Measurements from ENCODE around the gene ZNF804A.

ZNF804A gene

DNA sequence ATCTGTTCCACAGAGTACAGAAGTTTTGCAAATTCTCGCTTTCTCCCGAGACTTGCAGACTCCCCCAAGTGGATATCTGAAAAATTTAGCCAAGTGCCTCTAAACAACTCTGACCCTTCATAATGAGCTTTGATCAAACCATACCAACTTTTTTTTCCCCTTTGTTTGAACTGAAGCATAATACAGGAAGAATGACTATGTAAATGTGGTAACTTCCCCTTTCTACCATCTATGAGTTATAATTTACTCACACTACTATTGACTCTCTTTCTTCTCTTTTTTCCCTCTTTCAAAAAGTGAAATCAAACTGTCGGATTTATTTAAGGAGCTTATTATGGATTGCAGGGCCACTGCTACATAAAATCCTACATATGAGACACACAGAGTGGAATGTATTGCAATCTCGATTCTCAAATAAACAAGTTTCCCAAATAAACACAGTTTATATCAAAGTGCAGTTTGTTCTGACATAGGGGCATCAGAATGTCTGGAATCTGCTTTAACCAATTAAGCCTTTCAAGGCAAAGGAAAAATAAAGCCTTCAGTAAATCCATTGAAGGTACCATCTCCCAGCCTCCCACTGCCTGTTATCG, 1.4 kb upstream of the ZNF804A start:
- H3K4me3 Mint-ChIP-seq, result no peak overlapping the region
- H3K27ac Mint-ChIP-seq, result no peak overlapping the region
- peaks cover 20% of the 10 kb centered on the region for H3K4me1 Mint-ChIP-seq
- no peak for DNase-seq
- H3K27me3 Mint-ChIP-seq, result peaks cover 58% of the 10 kb centered on the region
- peaks cover 0 to 8% of the 10 kb centered on the region in 2 donors for H3K9me3 Mint-ChIP-seq
- no peak for ATAC-seq

- peak; percentile 29 for ATAC-seq
Measured at GRCh38 chr2:184597571-184597991, 748 bp upstream of the ZNF804A start.

DNA sequence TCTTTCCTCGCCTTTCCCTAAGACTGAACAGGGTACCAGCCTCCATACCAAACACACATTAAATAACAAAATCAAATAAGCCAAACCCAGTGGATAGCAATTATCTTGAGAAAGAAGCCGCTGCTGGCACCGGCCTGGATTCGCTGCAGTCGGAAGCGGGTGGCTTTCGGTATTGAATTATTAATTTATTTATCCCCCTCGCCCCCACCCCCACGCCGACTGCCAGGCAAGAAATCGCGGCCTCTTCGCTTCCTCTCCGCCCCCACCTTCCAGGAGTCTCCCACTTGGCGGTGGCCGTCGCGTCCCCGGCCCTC, 370 bp upstream of the ZNF804A start:
- Mint-ChIP-seq H3K27ac (no peak overlapping the region), H3K4me3 (peak overlapping the region; percentile 33 to 53), H3K27me3 (peaks cover 58% of the 10 kb centered on the region), H3K9me3 (peaks cover 0 to 2% of the 10 kb centered on the region in 2 donors), H3K4me1 (peaks cover 20% of the 10 kb centered on the region)
- DNase-seq, result peak in 1 of 2 donors; percentile 7
- ATAC-seq, result no peak

More at GRCh38 chr2:184597571-184597991, 748 bp upstream of the ZNF804A start:
- Mint-ChIP-seq H3K27ac (no peak overlapping the region), H3K4me1 (peaks cover 20% of the 10 kb centered on the region), H3K27me3 (peaks cover 58% of the 10 kb centered on the region), H3K4me3 (peak overlapping the region; percentile 33 to 53), H3K9me3 (peaks cover 0 to 5% of the 10 kb centered on the region in 2 donors)
- DNase-seq, result no peak

DNA sequence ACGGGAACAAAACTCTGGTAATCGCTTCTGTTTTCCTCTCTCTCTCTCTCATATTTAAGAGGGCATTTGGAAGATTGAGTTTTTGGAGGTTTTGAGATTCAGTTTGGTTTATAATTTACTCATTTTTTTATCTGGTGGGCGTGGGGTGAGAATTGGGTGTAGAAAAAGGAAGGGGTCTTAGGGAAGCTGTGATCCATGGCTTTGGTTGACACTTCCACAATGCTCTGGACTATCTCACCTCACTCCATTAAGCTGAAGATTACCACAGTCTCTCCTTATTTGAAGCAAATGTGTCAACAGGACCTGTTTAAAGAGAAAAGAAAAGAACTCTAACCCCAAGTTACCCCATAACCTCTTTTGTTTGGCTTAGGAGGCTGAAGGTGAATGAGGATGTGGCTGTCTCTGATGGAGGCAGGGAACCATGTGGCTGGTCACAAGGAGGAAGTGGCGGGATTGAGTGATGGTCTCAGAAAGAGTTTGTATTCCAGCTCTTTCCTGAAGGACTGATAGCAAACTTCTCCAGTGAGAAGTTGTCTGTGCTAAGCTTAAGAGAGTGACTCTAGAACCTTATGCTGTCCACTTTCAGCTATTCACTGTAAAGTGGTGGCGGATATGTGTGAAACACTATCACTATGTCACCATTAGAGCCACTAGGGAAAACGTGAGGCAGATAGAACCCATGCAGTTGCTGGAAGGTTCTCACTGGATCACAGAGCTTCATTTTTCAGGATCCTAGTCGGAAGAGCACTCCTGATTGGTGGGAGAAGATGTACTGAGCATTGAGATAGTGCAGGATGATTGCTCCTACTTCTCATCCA, 934 bp downstream of the ZNF804A start:
- H3K4me3 Mint-ChIP-seq, result peak overlapping the region; percentile 62 to 65
- H3K27me3 Mint-ChIP-seq, result peaks cover 58% of the 10 kb centered on the region
- DNase-seq (no peak), ATAC-seq (no peak)
- no peak overlapping the region for H3K27ac Mint-ChIP-seq
- no peaks in the 10 kb centered on the region for H3K9me3 Mint-ChIP-seq
- peaks cover 20% of the 10 kb centered on the region for H3K4me1 Mint-ChIP-seq

DNA sequence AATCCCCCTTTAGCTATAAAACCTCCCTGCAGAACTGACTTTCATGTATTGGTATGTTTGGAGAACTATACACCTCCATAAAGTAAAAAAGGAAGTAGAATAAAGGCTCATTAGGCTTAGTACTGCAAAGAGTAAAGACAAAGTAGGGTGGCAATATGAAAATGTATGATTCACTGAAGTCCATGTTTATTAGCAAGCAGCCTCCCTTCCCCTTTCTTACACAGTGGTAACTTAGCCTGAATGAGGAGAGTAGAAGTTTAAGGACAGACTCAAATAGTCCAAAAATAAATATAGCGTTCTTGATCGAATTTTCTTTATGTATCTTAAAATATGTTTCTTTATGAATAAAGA, 1.5 kb downstream of the ZNF804A start:
- H3K4me1 Mint-ChIP-seq, result peaks cover 20% of the 10 kb centered on the region
- DNase-seq (no peak), ATAC-seq (no peak)
- H3K4me3 Mint-ChIP-seq, result no peak overlapping the region
- H3K9me3 Mint-ChIP-seq, result no peaks in the 10 kb centered on the region
- H3K27ac Mint-ChIP-seq, result no peak overlapping the region
- H3K27me3 Mint-ChIP-seq, result peaks cover 54% of the 10 kb centered on the region

DNA sequence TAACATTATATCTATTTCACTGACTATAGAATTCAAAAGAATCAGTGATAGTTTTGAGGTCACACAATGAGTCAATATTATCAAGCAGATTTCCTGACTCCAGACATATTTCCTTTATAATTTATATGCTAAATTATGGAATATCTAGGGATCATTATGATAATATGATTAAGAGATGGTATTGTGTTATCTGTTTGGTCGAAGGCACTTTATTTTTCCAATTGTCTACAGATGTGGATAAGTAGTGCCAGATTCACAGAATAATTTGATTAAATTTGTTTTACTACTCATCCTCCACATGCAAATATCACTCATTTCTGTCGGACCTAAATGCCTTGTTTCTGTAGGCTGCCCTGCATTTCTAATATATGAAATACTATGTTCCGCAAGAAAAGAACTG, 4.4 kb downstream of the ZNF804A start:
- H3K27me3 Mint-ChIP-seq, result peaks cover 30% of the 10 kb centered on the region
- no peak for ATAC-seq
- no peak overlapping the region for H3K4me3 Mint-ChIP-seq
- H3K9me3 Mint-ChIP-seq, result no peaks in the 10 kb centered on the region
- H3K4me1 Mint-ChIP-seq, result peaks cover 10% of the 10 kb centered on the region
- no peak overlapping the region for H3K27ac Mint-ChIP-seq
- DNase-seq, result no peak

DNA sequence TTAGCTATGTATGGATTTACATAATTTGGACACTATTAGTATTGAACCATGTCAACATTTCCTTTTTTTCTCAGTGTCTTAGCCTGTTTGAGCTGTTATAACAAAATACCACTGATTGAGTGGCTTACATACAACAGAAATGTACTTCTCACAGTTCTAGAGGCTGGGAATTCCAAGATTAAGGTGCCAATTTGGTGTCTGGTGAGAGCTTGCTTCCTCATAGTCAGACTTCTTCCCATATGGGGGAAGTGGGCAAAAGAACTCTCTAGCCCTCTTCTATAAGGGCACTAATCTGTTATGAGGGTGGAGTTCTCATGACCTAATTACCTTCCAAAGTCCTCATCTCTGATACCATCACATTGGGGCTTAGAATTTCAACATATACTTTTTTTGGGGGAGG, 12.6 kb downstream of the ZNF804A start:
- Mint-ChIP-seq H3K27me3 (no peaks in the 10 kb centered on the region), H3K27ac (no peak overlapping the region), H3K4me3 (no peak overlapping the region), H3K9me3 (no peaks in the 10 kb centered on the region), H3K4me1 (no peaks in the 10 kb centered on the region)
- ATAC-seq, result no peak
- DNase-seq, result no peak

GRCh38 chr2:184611361-184612085, 13.2 kb downstream of the ZNF804A start:
- H3K4me3 Mint-ChIP-seq, result no peak overlapping the region
- ATAC-seq (no peak), DNase-seq (no peak)
- H3K9me3 Mint-ChIP-seq, result no peaks in the 10 kb centered on the region
- no peaks in the 10 kb centered on the region for H3K4me1 Mint-ChIP-seq
- H3K27ac Mint-ChIP-seq, result no peak overlapping the region
- no peaks in the 10 kb centered on the region for H3K27me3 Mint-ChIP-seq

GRCh38 chr2:184620367-184620766, 22.0 kb downstream of the ZNF804A start:
- Mint-ChIP-seq H3K4me1 (no peaks in the 10 kb centered on the region), H3K27me3 (no peaks in the 10 kb centered on the region), H3K4me3 (no peak overlapping the region), H3K27ac (no peak overlapping the region), H3K9me3 (no peaks in the 10 kb centered on the region)
- DNase-seq, result no peak
- no peak for ATAC-seq

DNA sequence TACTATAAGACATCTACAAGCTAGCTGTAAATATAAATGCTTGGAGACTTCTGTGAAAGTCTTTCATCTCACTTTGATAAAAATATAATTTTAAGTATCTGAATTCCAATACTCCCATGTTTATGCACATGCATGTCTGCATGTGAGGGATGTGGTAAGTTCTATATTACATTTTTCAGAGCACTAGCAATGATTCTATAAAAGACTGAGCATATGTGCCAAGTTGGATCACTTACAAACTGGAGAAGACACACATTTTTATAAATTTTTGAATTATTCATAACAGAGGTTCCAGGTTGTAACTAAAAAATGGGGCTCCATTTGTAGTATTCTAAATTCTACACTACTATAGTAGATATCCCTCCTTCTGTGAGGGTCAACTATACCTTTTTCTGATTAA, 26.0 kb downstream of the ZNF804A start:
- H3K27ac Mint-ChIP-seq, result no peak overlapping the region
- no peaks in the 10 kb centered on the region for H3K9me3 Mint-ChIP-seq

DNA sequence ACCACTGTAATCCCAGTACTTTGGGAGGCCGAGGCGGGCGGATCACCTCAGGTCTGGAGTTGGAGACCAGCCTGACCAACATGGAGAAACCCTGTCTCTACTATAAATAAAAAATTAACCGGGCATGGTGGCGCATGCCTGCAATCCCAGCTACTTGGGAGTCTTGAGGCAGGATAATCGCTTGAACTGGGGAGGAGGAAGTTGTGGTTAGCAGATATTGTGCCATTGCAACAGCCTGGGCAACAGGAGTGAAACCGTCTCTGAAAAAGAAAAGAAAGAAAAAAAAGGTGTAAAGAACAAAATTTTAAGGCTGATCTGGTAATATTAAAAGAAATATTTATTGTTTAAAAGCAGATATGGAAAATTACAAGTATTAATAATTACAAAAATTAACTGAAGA, 29.7 kb downstream of the ZNF804A start:
- H3K4me1 Mint-ChIP-seq, result no peaks in the 10 kb centered on the region
- no peaks in the 10 kb centered on the region for H3K9me3 Mint-ChIP-seq
- H3K27ac Mint-ChIP-seq, result no peak overlapping the region
- H3K4me3 Mint-ChIP-seq, result no peak overlapping the region
- DNase-seq (no peak), ATAC-seq (no peak)
- no peaks in the 10 kb centered on the region for H3K27me3 Mint-ChIP-seq

More for the DNA sequence above, 26.0 kb downstream of the ZNF804A start:
- H3K4me1 Mint-ChIP-seq, result no peaks in the 10 kb centered on the region
- no peaks in the 10 kb centered on the region for H3K27me3 Mint-ChIP-seq
- no peak for ATAC-seq
- no peak overlapping the region for H3K4me3 Mint-ChIP-seq
- DNase-seq, result no peak

DNA sequence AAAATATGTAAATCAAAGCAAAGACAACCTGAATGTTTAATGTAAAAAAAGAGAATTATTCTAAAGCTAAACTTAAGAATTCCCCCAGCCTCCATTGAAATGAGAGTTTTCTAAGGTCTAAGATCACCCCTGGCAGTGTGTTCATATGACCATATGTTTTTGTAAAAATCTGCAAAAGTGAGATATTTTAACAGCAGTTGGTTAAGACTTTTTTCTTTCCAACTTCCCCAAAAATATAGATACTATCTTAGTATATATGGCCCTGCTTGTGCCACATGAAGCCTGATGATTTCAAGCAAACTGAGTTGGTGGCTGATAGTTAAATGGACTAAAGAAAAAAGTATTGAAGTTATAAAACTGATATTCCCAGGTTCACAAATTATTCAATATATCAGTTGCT, 35.4 kb downstream of the ZNF804A start:
- H3K9me3 Mint-ChIP-seq, result peaks cover 0 to 4% of the 10 kb centered on the region in 2 donors
- H3K27me3 Mint-ChIP-seq, result no peaks in the 10 kb centered on the region
- ATAC-seq (no peak), DNase-seq (no peak)
- no peak overlapping the region for H3K4me3 Mint-ChIP-seq
- H3K4me1 Mint-ChIP-seq, result no peaks in the 10 kb centered on the region
- H3K27ac Mint-ChIP-seq, result no peak overlapping the region

DNA sequence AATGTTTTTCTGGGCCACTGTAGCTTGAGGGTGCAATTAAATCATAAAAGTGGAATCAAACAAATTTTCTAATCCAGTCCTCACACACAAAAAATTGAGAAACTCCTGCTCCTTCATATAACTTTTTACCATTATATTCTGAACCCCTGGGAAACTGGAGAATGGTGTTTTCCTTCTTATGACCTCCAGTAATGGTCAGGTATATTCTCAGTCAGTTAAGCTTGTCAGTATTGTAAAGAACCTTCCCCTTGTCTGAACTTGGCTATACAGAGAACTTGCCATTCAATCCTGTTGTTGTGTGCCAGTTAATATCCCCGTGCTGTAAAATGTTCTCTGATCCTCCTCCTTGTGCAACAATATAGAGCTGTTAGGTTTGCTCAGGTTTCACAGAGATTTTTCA, 39.5 kb downstream of the ZNF804A start:
- H3K4me1 Mint-ChIP-seq, result no peaks in the 10 kb centered on the region
- DNase-seq (no peak), ATAC-seq (no peak)
- no peaks in the 10 kb centered on the region for H3K27me3 Mint-ChIP-seq
- H3K9me3 Mint-ChIP-seq, result peaks cover 0 to 4% of the 10 kb centered on the region in 2 donors
- H3K4me3 Mint-ChIP-seq, result no peak overlapping the region
- no peak overlapping the region for H3K27ac Mint-ChIP-seq

- H3K4me3 Mint-ChIP-seq, result no peak overlapping the region
- no peak for ATAC-seq
- no peaks in the 10 kb centered on the region for H3K27me3 Mint-ChIP-seq
- no peak for DNase-seq
- no peaks in the 10 kb centered on the region for H3K4me1 Mint-ChIP-seq
- no peak overlapping the region for H3K27ac Mint-ChIP-seq
- peaks cover 6 to 15% of the 10 kb centered on the region in 2 donors for H3K9me3 Mint-ChIP-seq
Measured at GRCh38 chr2:184644685-184645084, 46.4 kb downstream of the ZNF804A start.

DNA sequence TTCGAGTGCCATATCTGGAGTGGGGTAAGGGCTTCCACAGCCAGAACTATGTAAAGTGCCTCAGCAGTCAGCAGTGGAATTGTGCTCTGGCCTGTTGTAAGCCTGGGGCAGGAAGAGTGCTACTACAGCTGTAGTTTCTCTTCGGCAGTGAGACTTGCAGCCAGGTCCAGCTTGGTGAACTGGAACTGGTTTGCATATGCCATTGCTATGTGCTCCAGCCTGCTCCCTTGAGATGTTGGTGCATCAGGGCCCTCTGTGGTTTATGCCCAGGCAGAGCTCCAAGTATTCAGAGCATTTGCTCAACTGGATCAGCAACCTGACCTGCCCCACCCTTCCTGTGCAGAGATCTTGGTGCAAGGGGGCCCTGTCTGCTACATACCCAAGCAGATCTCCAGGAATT, 47.8 kb downstream of the ZNF804A start:
- H3K4me3 Mint-ChIP-seq, result no peak overlapping the region
- DNase-seq, result no peak
- no peaks in the 10 kb centered on the region for H3K27me3 Mint-ChIP-seq
- no peak overlapping the region for H3K27ac Mint-ChIP-seq
- no peak for ATAC-seq
- peaks cover 6 to 25% of the 10 kb centered on the region in 2 donors for H3K9me3 Mint-ChIP-seq
- H3K4me1 Mint-ChIP-seq, result no peaks in the 10 kb centered on the region

DNA sequence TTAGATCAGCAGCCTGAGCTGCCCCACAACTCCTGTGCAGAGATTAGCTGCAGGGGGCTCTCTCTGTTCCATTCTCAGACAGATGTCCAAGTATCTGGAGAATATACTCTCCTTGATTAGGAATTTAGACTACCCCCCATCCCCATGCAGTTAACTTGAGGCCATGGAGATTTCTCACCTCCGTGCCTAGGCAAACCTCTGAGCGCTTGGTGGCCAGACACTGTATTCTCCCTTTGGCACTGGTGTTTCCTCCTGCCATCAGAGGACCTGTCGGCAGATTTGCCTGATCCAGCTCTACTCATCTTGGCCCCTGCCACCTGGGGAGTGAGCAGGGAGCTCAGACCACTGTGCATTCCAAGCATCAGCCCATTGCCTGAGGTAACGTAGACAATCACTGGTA, 48.3 kb downstream of the ZNF804A start:
- Mint-ChIP-seq H3K9me3 (peaks cover 6 to 25% of the 10 kb centered on the region in 2 donors), H3K27me3 (no peaks in the 10 kb centered on the region), H3K27ac (no peak overlapping the region), H3K4me1 (no peaks in the 10 kb centered on the region), H3K4me3 (no peak overlapping the region)
- ATAC-seq, result no peak
- no peak for DNase-seq
